Measurements from ENCODE around the gene FAM114A1. TPM values are rescaled to one million over a fixed set of nuclear protein-coding genes. Genes with fewer than 3 reads are reported as not detected.

FAM114A1 gene
- total RNA-seq, 1 experiment from 2014 or later: 32.0 TPM

DNA sequence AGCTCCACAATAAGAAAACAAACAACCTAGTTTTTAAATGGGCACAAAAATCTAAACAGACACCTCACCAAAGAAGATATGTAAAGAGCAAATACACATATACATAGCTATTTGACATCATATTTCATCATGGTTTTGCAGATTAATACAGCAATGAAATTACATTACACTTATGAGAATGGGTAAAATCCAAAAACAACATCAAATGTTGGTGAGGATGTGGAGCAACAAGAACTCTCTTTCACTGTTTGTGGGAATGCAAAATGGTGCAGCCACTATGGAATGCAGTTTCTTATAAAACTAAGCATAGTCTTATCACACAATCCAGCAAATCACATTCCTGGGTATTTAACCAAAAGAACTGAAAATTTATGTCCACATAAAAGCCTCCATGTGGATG, 36.0 kb upstream of the FAM114A1 start:
- Histone ChIP-seq H3K27ac (ENCODE audit: low read length) (no peak overlapping the region), H3K4me1 (ENCODE audit: control insufficient read depth, insufficient read depth, low read length) (no peaks in the 10 kb centered on the region), H3K9me3 (ENCODE audit: control insufficient read depth, insufficient read depth, low read depth, low read length) (no peaks in the 10 kb centered on the region), H3K27me3 (ENCODE audit: control insufficient read depth, insufficient read depth, low read length) (no peaks in the 10 kb centered on the region), H3K4me3 (ENCODE audit: low read depth in 2 of 2, low read length in 2 of 2) (no peak overlapping the region), H3K36me3 (ENCODE audit: control insufficient read depth, insufficient read depth, low read length) (no peaks in the 10 kb centered on the region)
- ATAC-seq (no peak), DNase-seq (ENCODE audit: low read depth, low spot score) (no peak)
- BruUV-seq (replicated peaks): no TSS peak
- CTCF ChIA-PET: no interaction called here
- intact Hi-C loops (cut with micrococcal nuclease; ENCODE audit: unreplicated experiment): no loop called here
- no peak for TF ChIP-seq TCF7L2 (IDR thresholded peaks at IDR 0.05; ENCODE audit: low read depth, low read length)
- TF ChIP-seq, protein P1, sequence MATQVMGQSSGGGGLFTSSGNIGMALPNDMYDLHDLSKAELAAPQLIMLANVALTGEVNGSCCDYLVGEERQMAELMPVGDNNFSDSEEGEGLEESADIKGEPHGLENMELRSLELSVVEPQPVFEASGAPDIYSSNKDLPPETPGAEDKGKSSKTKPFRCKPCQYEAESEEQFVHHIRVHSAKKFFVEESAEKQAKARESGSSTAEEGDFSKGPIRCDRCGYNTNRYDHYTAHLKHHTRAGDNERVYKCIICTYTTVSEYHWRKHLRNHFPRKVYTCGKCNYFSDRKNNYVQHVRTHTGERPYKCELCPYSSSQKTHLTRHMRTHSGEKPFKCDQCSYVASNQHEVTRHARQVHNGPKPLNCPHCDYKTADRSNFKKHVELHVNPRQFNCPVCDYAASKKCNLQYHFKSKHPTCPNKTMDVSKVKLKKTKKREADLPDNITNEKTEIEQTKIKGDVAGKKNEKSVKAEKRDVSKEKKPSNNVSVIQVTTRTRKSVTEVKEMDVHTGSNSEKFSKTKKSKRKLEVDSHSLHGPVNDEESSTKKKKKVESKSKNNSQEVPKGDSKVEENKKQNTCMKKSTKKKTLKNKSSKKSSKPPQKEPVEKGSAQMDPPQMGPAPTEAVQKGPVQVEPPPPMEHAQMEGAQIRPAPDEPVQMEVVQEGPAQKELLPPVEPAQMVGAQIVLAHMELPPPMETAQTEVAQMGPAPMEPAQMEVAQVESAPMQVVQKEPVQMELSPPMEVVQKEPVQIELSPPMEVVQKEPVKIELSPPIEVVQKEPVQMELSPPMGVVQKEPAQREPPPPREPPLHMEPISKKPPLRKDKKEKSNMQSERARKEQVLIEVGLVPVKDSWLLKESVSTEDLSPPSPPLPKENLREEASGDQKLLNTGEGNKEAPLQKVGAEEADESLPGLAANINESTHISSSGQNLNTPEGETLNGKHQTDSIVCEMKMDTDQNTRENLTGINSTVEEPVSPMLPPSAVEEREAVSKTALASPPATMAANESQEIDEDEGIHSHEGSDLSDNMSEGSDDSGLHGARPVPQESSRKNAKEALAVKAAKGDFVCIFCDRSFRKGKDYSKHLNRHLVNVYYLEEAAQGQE (IDR thresholded peaks at IDR 0.05; ENCODE audit: insufficient read depth in 1 of 2, low read depth in 2 of 2, low read length in 1 of 2): no peak
- TF ChIP-seq, protein P2, sequence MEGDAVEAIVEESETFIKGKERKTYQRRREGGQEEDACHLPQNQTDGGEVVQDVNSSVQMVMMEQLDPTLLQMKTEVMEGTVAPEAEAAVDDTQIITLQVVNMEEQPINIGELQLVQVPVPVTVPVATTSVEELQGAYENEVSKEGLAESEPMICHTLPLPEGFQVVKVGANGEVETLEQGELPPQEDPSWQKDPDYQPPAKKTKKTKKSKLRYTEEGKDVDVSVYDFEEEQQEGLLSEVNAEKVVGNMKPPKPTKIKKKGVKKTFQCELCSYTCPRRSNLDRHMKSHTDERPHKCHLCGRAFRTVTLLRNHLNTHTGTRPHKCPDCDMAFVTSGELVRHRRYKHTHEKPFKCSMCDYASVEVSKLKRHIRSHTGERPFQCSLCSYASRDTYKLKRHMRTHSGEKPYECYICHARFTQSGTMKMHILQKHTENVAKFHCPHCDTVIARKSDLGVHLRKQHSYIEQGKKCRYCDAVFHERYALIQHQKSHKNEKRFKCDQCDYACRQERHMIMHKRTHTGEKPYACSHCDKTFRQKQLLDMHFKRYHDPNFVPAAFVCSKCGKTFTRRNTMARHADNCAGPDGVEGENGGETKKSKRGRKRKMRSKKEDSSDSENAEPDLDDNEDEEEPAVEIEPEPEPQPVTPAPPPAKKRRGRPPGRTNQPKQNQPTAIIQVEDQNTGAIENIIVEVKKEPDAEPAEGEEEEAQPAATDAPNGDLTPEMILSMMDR (IDR thresholded peaks at IDR 0.05): no peak
- POLR2A ChIA-PET: no interaction called here
- in situ Hi-C loops (cut with HindIII; ENCODE audit: low pct_unique_long_range_greater_than_20kb, low sequenced_read_pairs): no loop called here

DNA sequence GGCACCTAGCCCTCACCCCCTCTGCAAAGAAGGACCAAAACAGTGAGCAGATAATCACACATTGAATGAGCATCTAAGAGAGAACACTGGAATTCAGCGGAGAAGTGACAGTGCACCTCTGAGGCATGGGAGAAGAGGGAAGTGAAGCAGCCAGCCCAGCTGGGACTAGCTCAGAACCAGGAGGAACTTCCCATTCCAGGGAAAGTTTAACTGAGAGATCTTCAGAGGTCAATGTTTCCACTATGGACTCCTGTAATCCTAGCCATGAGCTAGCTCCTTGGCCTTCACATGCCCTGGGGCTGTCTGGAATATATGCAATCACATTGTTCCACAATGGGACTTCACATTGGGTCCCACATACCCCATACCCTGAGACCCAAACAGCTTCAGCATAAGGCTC, 35.4 kb upstream of the FAM114A1 start:
- no peaks in the 10 kb centered on the region for H3K4me1 ChIP-seq (ENCODE audit: control insufficient read depth, insufficient read depth, low read length)
- no TSS peak for BruUV-seq (replicated peaks)
- H3K27ac ChIP-seq (ENCODE audit: low read length): no peak overlapping the region
- H3K36me3 ChIP-seq (ENCODE audit: control insufficient read depth, insufficient read depth, low read length): no peaks in the 10 kb centered on the region
- in situ Hi-C loops (cut with HindIII; ENCODE audit: low pct_unique_long_range_greater_than_20kb, low sequenced_read_pairs): no loop called here
- POLR2A ChIA-PET: no interaction called here
- DNase-seq (ENCODE audit: low read depth, low spot score) (no peak), ATAC-seq (no peak)
- intact Hi-C loops (cut with micrococcal nuclease; ENCODE audit: unreplicated experiment): no loop called here
- CTCF ChIA-PET: no interaction called here
- no peaks in the 10 kb centered on the region for H3K27me3 ChIP-seq (ENCODE audit: control insufficient read depth, insufficient read depth, low read length)
- no peaks in the 10 kb centered on the region for H3K9me3 ChIP-seq (ENCODE audit: control insufficient read depth, insufficient read depth, low read depth, low read length)
- no peak overlapping the region for H3K4me3 ChIP-seq (ENCODE audit: low read depth in 2 of 2, low read length in 2 of 2)
- TF ChIP-seq POLR2AphosphoS5 (IDR thresholded peaks at IDR 0.05; ENCODE audit: low read depth, low read length) (no peak), SIN3A (IDR thresholded peaks at IDR 0.05; ENCODE audit: borderline replicate concordance, insufficient read depth, low read depth, low read length) (no peak), TCF7L2 (IDR thresholded peaks at IDR 0.05; ENCODE audit: low read depth, low read length) (no peak)
- TF ChIP-seq, protein P1 (IDR thresholded peaks at IDR 0.05; ENCODE audit: insufficient read depth in 1 of 2, low read depth in 2 of 2, low read length in 1 of 2): no peak
- TF ChIP-seq, protein P2 (IDR thresholded peaks at IDR 0.05): no peak
